GM21360 (cell line): ENCODE data around the gene LAMC2.
"Not testable (repeated sequence)": the region's sequence is repeated elsewhere in the genome, so short reads cannot be mapped to it uniquely, and the experiment has no call there.

Experiments
- ATAC-seq: cut with Tn5 transposase; IDR thresholded peaks from one replicate; pipeline ENCODE4 v1.9.1; 2021; ENCODE audit warnings: mild to moderate bottlenecking, moderate library complexity; ENCODE audit not compliant: unreplicated experiment

Gene LAMC2

DNA sequence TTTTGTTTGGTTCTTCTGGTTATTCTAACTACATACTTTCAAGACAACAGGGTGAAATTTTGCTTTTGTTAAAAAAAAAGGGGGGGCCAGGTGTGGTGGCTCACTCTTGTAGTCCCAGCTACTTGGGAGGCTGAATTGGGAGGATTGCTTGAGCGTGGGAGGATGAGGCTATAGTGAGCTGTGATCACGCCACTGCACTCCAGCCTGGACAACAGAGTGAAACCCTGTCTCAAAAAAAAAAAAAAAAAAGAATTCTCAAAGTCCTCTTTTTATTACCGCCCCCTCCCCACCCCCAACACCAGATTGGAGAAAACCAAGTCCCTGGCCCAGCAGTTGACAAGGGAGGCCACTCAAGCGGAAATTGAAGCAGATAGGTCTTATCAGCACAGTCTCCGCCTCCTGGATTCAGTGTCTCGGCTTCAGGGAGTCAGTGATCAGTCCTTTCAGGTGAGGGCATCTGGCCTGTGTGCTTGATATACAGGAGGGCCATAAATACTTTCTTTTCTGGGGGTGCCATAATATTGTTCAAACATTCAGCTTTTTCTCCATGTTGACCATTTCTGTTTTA lies 50.2 kb downstream of the LAMC2 start:
- ATAC-seq = no peak

- no peak for ATAC-seq
Observed at GRCh38 chr1:183237046-183237445, 51.0 kb downstream of the LAMC2 start.

- ATAC-seq = no peak
Observed at GRCh38 chr1:183238071-183238470, 52.0 kb downstream of the LAMC2 start.

DNA sequence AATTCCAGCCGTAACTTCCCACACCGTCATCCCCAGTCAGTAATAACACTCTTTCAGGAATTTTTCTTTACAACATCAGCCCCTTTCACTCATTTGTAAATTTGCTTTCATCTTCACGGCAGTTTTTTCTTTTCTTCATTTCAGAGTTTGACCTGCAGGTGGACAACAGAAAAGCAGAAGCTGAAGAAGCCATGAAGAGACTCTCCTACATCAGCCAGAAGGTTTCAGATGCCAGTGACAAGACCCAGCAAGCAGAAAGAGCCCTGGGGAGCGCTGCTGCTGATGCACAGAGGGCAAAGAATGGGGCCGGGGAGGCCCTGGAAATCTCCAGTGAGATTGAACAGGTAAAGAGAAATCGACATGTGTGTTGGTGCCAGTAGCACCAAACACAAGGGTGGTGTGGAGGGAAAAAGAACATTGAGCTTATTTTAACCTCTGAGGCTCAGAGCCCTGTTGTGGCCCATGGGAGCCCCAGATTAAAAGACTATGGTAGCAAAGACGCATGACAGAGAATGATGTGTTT lies 53.2 kb downstream of the LAMC2 start:
- no peak for ATAC-seq

DNA sequence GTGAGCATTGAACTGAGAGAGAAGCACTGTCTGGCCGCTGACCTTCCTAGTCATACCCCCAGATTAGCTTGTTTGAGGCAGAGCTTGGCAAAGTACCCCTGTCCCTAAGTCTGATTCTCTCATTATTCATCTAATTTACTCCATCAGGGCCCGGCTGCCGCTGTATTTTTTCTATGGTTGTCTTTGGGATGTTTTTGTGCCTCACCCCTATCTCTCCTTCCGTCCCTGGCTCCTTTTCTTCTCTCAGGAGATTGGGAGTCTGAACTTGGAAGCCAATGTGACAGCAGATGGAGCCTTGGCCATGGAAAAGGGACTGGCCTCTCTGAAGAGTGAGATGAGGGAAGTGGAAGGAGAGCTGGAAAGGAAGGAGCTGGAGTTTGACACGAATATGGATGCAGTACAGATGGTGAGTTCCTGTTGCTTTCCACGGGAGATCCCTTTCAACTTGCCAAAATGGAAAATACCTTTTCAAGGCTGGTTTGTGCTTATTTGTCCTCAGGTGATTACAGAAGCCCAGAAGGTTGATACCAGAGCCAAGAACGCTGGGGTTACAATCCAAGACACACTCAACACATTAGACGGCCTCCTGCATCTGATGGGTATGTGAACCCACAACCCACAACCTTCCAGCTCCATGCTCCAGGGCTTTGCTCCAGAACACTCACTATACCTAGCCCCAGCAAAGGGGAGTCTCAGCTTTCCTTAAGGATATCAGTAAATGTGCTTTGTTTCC lies 53.9 kb downstream of the LAMC2 start:
- ATAC-seq = no peak

GRCh38 chr1:183240526-183240825 lies 54.4 kb downstream of the LAMC2 start:
- ATAC-seq = no peak

- ATAC-seq = not testable (repeated sequence)
Observed at GRCh38 chr1:183240853-183241252, 54.8 kb downstream of the LAMC2 start.

DNA sequence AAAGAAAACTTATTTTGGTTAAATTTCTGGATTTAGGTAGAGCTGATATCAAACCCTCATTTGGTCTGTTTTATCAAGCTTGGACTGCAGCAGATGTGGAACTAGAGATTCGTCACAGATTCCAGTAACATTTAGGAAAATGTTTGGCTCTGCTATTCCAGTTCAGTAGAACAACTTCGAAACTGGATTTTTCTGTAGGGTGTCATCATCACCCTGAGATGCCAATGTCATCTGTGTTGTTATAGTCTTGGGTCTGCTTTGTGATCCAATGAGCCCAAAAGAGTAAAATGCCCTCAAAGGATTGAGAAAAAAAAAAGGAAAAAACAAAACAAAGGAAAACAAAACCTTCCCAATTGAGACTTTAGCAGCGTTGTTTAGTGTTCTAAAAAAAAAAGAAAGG lies 55.4 kb downstream of the LAMC2 start:
- ATAC-seq = no peak

- no peak for ATAC-seq
Observed at GRCh38 chr1:183242556-183242955, 56.5 kb downstream of the LAMC2 start.

GRCh38 chr1:183243161-183244050 lies 57.3 kb downstream of the LAMC2 start:
- ATAC-seq = no peak

DNA sequence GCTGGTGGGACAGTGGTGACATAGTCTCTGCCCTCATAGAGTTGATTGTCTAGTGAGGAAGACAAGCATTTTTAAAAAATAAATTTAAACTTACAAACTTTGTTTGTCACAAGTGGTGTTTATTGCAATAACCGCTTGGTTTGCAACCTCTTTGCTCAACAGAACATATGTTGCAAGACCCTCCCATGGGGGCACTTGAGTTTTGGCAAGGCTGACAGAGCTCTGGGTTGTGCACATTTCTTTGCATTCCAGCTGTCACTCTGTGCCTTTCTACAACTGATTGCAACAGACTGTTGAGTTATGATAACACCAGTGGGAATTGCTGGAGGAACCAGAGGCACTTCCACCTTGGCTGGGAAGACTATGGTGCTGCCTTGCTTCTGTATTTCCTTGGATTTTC lies 58.4 kb downstream of the LAMC2 start:
- ATAC-seq = no peak

DNA sequence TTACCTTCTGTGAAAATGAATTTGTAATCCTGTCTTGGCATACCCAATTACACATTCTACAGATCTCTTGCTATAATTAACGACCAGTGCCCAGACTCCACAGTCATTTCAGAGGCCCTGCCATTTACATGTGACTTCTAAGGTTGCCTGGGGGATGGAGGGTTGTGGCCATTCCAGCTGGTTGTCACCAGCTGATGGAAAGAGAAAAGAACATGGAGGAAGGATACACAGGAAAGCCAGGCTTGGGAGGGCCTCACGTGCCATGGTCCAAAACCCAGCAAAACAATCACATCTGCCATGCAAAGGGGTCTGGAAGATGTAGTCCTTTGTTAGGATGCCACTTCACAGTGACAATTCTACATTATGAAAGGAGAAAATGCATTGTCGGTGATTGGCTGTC lies 59.3 kb downstream of the LAMC2 start:
- ATAC-seq = no peak

DNA sequence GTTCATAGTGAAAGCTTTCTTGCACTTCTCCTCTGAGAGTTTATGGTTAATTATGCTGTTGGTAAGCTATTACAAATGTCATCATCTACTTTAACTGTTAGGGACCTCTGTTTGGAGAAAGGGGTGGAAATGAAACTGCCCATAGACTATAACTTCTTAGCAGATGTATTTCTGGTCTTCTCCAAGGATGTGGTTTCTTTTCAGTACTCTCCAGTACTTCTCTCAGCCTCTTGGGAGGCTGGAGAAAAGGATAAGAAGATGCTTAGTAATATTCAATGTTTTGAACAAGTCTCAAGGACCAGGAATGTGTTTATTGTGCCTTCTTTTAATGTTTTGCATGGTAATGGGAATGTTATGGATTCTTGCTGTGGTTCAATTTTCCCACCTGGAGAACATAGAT lies 60.4 kb downstream of the LAMC2 start:
- ATAC-seq = no peak

DNA sequence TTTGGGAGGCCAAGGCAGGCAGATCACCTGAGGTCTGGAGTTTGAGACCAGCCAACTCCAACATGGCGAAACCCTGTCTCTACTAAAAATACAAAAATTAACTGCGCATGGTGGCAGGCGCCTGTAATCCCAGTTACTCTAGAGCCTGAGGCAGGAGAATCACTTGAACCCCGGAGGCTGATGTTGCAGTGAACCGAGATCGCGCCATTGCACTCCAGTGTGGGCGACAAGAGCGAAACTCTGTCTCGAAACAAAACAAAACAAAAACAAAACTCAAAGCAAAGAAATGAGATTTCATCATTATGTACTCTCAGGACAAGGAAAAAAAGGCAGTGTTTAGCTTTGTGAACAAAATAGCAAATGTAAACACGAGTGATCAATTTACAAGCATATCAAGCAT lies 61.0 kb downstream of the LAMC2 start:
- no peak for ATAC-seq

DNA sequence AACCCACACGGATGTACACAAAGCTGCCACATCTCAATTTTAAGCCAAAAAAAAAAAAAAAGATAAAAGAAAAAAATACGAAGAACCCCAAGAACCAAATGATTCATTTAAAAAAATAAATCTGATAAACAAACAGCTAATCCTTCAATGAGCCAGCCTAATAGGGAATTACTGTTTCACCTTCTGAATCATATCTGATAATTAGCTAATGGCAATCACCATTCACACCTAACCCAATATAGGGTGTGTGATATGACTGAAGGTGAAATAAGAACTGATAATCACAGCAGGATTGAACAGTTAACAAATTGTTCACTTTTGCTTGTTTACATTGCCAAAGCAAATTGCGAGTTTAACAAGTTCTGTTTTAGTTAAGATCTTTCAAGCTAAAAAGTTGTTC lies 61.4 kb downstream of the LAMC2 start:
- ATAC-seq = no peak

- ATAC-seq = no peak
Observed at GRCh38 chr1:183247931-183248330, 61.9 kb downstream of the LAMC2 start.

DNA sequence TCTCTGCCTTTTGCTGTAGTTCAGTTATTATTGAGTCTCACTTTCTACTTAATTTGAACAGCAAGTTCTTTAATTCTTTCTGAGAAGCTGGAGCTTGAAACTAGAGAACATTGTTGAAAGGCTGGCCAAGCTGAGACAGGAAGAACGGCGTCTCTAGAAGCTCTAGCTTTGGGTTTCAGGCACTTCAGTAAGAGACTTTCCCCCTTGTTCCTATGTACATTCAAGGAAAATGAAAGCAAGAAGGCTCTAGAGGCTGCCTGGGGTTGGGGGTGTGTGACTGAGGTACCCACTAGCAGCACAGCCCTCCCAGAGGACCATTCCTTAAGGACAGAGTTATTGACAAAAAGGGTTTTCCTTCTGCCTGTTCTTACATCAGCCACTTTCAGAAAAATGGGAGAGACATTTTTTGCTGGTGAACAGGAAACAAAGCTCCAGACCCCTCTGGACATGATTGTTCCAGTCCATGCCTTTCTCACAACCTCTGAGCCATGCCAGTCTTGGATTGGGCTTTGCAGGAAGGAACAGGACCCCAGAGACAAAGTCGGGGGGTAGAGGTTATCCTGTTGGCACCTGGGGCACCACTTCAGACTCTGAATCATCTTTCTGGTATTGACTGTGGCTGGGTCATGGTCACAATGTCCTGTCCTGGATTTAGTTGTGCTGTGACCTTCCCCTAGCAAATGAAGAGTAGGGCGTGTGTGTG lies 63.1 kb downstream of the LAMC2 start:
- no peak for ATAC-seq

DNA sequence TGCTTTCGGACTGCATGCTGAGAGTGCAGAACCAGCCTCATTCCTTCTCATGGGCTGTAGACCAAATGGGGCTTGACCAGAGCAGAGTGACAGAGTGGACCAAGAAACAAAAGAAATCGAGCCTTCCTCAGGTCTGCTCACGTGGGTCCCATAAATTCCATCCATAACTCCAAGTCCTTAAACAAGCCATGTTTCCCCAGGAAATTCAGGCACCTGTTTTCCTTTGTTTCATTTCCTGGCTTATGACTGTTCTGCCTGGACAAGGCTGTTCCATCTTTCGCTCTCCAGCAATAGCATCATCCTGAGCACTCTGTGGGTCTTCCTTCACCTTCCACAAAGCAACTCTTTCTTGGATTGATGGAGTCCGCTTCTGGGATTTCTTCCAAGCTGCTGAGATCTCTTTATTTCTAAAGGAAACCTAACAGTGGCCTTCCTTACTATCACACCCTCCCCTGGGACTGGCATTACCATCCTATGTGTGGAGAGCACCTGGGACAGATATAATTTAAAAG lies 63.9 kb downstream of the LAMC2 start:
- no peak for ATAC-seq

DNA sequence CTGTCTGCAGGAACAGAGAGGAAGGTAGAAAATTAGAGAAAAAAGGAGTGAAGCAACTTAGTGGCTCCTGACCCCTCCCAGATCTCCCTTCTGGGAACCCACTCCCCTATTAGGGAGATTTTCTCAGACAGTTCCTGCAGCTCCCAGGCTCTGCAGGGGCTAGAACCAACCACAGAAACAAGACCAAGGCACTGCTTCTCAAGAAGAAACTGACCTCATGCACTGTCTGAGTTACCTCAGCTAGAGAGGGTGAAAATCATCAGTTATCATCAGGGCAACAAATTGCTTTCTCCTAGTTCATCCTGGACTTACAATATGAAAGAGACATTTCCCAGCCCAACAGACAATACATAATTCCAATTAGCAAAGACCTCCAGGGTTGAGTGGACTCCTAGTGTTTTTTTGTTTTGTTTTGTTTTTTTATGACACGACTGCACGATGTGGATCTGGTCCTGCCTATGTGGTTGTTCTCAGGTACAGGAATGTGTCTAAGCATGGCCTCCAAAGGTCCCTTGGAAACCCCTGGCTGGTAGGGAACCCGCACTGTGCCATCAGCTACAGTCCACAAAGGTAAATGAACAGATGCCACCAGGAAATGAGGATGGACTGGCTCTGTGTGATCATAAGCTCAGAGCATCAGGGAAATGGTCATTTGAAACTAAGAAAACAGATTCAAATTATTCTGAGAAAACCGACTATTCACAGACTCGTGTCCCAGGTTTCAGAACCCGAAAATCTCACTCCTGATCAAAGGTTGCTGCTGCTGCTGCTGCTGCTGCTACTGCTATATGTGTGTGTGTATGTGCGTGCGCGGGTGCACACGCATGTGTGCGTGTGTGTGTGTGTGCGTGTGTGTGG lies 65.3 kb downstream of the LAMC2 start:
- ATAC-seq = no peak

- no peak for ATAC-seq
Observed at GRCh38 chr1:183251959-183252450, 65.9 kb downstream of the LAMC2 start.
